Mesodermal cell (in vitro differentiated cells): ENCODE data around the gene GPSM3.
"Not testable (repeated sequence)": the region's sequence is repeated elsewhere in the genome, so short reads cannot be mapped to it uniquely, and the experiment has no call there.

Experiments used
- H3K27ac ChIP-seq: 2 replicates; pipeline ENCODE4 v1.7.0; 2013; ENCODE audit warnings: mild to moderate bottlenecking, low read depth, low read length, moderate library complexity; ENCODE audit not compliant: severe bottlenecking
- H3K36me3 ChIP-seq: 2 replicates; pipeline ENCODE4 v1.7.1; 2013; ENCODE audit warnings: mild to moderate bottlenecking, low read length, moderate library complexity; ENCODE audit not compliant: control insufficient read depth, insufficient read depth
- H3K4me1 ChIP-seq: one replicate; pipeline ENCODE4 v1.7.1; 2013; ENCODE audit warnings: mild to moderate bottlenecking, low read length; ENCODE audit not compliant: insufficient read depth, control insufficient read depth, poor library complexity, severe bottlenecking
- H3K4me3 ChIP-seq: 2 replicates; pipeline ENCODE4 v1.7.0; 2013; ENCODE audit warnings: low read length, control low read depth, mild to moderate bottlenecking; ENCODE audit not compliant: insufficient read depth, poor library complexity, severe bottlenecking; ENCODE audit errors: extremely low read depth
- H3K9me3 ChIP-seq: 2 replicates; pipeline ENCODE4 v1.7.1; 2013; ENCODE audit warnings: mild to moderate bottlenecking, low read length, moderate library complexity; ENCODE audit not compliant: control insufficient read depth
- WGBS, 2 experiments: methylation state at CpG; one replicate each; pipeline ENCODE4 v1.1.5; 2013; ENCODE audit warnings: missing lambda C conversion rate in 2 of 2; ENCODE audit not compliant: insufficient coverage in 2 of 2; 5-methylcytosine and 5-hydroxymethylcytosine counted together

The GPSM3 gene

GRCh38 chr6:32186151-32186840, 6.1 kb downstream of the GPSM3 start:
- not testable (repeated sequence) for H3K4me3 ChIP-seq, H3K9me3 ChIP-seq
- WGBS, 2 experiments = 86 to 98% methylated on average over 4 to 9 of the region's 10 CpGs
- Histone ChIP-seq H3K27ac (peak overlapping the region; percentile 41), H3K4me1 (peaks cover 33% of the 10 kb centered on the region), H3K36me3 (peaks cover 64% of the 10 kb centered on the region)

DNA sequence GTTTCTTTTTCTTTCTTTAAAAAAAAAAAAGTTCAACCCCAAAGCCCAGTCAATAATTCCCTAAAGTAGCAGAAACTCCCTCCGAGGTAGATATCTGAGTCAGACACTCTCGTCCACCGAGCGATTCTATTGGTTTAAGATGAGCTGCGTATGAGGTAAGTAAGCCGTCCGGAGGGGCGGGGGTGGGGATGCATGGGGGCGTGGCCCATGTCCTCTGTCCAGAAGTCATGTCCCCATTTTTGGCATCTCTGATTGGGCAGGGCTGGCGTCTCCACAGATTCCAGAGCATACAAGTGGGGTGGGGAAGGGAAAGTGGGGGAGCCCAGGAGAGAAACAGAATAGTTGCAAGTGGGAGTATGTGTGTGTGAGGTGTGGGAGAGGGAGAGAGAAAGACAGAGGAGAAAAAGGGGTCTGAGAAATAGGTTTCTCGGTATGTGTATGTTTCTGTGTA, 6.7 kb downstream of the GPSM3 start:
- 35% methylated on average over 4 to 9 of the region's 11 CpGs for WGBS, 2 experiments
- Histone ChIP-seq H3K4me3 (peak overlapping the region; percentile 5), H3K36me3 (peaks cover 70% of the 10 kb centered on the region), H3K4me1 (peaks cover 27% of the 10 kb centered on the region), H3K27ac (peak overlapping the region; percentile 41)
- H3K9me3 ChIP-seq = not testable (repeated sequence)

GRCh38 chr6:32184084-32184640, 8.3 kb downstream of the GPSM3 start, which contains the start of gene AGER:
Gene AGER (minus strand): TSS chr6:32184253. CDS start chr6:32184222, 31 bp downstream.
- H3K4me3 ChIP-seq = no peak within 1 kb of the TSS
- peak within 1 kb of the TSS; percentile 29 for H3K27ac ChIP-seq
- peaks cover 27% of the 10 kb centered on the region for H3K4me1 ChIP-seq
- no peaks in the 10 kb centered on the region for H3K9me3 ChIP-seq
- 86 to 87% methylated on average over 5 of the region's 6 CpGs for WGBS, 2 experiments
- peaks cover 82% of the 10 kb centered on the region for H3K36me3 ChIP-seq

DNA sequence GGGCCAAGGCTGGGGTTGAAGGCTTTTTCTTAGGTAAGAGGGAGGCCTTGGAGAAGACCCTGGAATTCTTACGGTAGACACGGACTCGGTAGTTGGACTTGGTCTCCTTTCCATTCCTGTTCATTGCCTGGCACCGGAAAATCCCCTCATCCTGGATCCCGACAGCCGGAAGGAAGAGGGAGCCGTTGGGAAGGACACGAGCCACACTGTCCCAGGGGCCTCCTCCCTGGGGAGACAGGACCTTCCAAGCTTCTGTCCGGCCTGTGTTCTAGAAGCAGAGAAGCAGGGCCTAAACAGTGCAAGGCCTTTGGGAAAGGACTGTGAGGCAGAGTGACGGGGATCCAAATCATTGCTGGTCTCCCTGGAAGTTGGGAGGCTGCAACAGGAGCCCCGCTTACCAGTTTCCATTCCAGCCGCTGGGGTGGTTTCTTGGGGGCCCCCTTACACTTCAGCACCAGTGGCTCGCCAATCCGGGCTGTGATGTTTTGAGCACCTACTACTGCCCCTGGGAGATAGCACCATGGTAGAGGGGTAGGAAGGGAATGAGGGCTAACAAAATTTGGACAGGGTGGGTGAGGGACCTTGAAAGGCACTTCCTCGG, 8.9 kb downstream of the GPSM3 start:
- H3K27ac ChIP-seq = peak overlapping the region; percentile 29
- peaks cover 31% of the 10 kb centered on the region for H3K4me1 ChIP-seq
- H3K36me3 ChIP-seq = peaks cover 76% of the 10 kb centered on the region
- no peak overlapping the region for H3K4me3 ChIP-seq
- no peaks in the 10 kb centered on the region for H3K9me3 ChIP-seq
- 89 to 96% methylated on average over 14 to 15 of the region's 15 CpGs for whole genome bisulfite sequencing, 2 experiments

DNA sequence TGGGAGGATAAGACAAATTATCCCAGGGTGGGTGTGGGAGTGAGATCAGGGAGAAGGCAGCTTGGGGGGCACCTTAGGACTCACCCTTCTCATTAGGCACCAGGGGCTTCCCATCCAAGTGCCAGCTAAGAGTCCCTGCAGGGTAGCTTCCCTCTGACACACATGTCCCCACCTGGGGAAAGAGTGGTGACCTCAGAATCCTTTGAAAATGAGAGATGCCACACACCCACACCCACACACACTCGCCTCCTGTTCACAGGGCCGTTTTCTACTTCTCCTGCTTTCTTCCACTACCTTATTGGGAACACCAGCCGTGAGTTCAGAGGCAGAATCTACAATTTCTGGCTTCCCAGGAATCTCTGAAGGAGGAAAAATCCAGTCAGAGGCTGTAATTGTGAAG, 9.4 kb downstream of the GPSM3 start:
- Histone ChIP-seq H3K9me3 (no peaks in the 10 kb centered on the region), H3K36me3 (peaks cover 71% of the 10 kb centered on the region), H3K27ac (peak overlapping the region; percentile 29), H3K4me3 (no peak overlapping the region), H3K4me1 (peaks cover 27% of the 10 kb centered on the region)
- WGBS, 2 experiments = 80 to 100% methylated on average over 1 of the region's 3 CpGs

DNA sequence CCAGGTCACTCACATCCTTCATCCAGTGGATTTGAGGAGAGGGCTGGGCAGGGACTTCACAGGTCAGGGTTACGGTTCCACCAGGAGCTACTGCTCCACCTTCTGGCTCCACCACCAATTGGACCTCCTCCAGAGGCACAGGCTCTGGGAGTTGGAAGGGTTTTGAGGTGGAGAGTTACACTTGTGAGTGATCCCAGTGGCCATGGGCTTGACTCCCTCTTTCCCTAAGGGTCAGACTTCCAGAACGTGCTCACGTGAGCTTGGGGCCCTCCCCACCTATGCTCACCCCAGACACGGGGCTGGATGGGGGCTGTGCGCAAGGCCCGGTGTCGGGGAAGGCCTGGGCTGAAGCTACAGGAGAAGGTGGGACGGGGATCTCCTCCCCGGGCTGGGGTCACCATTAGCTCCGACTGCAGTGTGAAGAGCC, 9.9 kb downstream of the GPSM3 start:
- Histone ChIP-seq H3K9me3 (no peaks in the 10 kb centered on the region), H3K4me3 (no peak overlapping the region), H3K4me1 (peaks cover 24% of the 10 kb centered on the region), H3K36me3 (peaks cover 66% of the 10 kb centered on the region), H3K27ac (no peak overlapping the region)
- 96 to 98% methylated on average over 7 to 8 of the region's 10 CpGs for WGBS, 2 experiments

- Histone ChIP-seq H3K4me3 (no peak overlapping the region), H3K27ac (no peak overlapping the region), H3K4me1 (peaks cover 20% of the 10 kb centered on the region), H3K9me3 (no peaks in the 10 kb centered on the region), H3K36me3 (peaks cover 61% of the 10 kb centered on the region)
- WGBS, 2 experiments = 90 to 95% methylated on average over 8 to 10 of the region's 10 CpGs
These were observed 10.4 kb downstream of the GPSM3 start for GRCh38 chr6:32181915-32182529.

- Histone ChIP-seq H3K9me3 (no peaks in the 10 kb centered on the region), H3K27ac (peak overlapping the region; percentile 16), H3K4me3 (no peak overlapping the region), H3K36me3 (peaks cover 53% of the 10 kb centered on the region), H3K4me1 (peaks cover 19% of the 10 kb centered on the region)
- WGBS, 2 experiments = 90 to 98% methylated on average over 8 to 11 of the region's 15 CpGs
These were observed 11.2 kb downstream of the GPSM3 start for GRCh38 chr6:32181148-32181702.

- Histone ChIP-seq H3K36me3 (peaks cover 48% of the 10 kb centered on the region), H3K9me3 (no peaks in the 10 kb centered on the region), H3K27ac (no peak overlapping the region), H3K4me3 (no peak overlapping the region), H3K4me1 (peaks cover 15% of the 10 kb centered on the region)
- WGBS, 2 experiments = 93 to 95% methylated on average over 4 to 7 of the region's 10 CpGs
These were observed 12.6 kb downstream of the GPSM3 start for GRCh38 chr6:32179766-32180405.
